Stimulated activated CD4-positive, alpha-beta T cell treated with anti-CD3 and anti-CD28 coated beads, Interleukin-15, amount 100 ng/mL, for 48 hours (primary cell): ENCODE data around the gene ITGB1.
"Not testable (repeated sequence)": the region's sequence is repeated elsewhere in the genome, so short reads cannot be mapped to it uniquely, and the experiment has no call there.

Experiments
- DNase-seq, 2 donors: peaks; one replicate each; pipeline ENCODE4 v3.0.0-alpha.2; 2020; ENCODE audit warnings: low read depth in 2 of 2

ITGB1 gene

GRCh38 chr10:32938554-32939061, 19.4 kb downstream of the ITGB1 start:
- no peak for DNase-seq

- DNase-seq: no peak
These were observed 20.1 kb downstream of the ITGB1 start for GRCh38 chr10:32937911-32938424.

- DNase-seq: no peak
These were observed 25.8 kb downstream of the ITGB1 start for GRCh38 chr10:32932225-32932729.

GRCh38 chr10:32931593-32931992, 26.4 kb downstream of the ITGB1 start:
- DNase-seq: no peak

GRCh38 chr10:32930036-32930435, 28.0 kb downstream of the ITGB1 start:
- DNase-seq: no peak

GRCh38 chr10:32929634-32930033, 28.4 kb downstream of the ITGB1 start:
- no peak for DNase-seq

GRCh38 chr10:32927750-32928149, 30.3 kb downstream of the ITGB1 start:
- no peak for DNase-seq

- no peak for DNase-seq
These were observed 34.2 kb downstream of the ITGB1 start for GRCh38 chr10:32923849-32924248.

- no peak for DNase-seq
These were observed 34.9 kb downstream of the ITGB1 start for GRCh38 chr10:32923134-32923533.

GRCh38 chr10:32922170-32922569, 35.9 kb downstream of the ITGB1 start:
- no peak for DNase-seq

GRCh38 chr10:32917817-32918216, 40.2 kb downstream of the ITGB1 start:
- DNase-seq: not testable (repeated sequence)

GRCh38 chr10:32911285-32912016, 46.6 kb downstream of the ITGB1 start:
- DNase-seq: no peak

- DNase-seq: not testable (repeated sequence)
These were observed 48.1 kb downstream of the ITGB1 start for GRCh38 chr10:32909970-32910369.

GRCh38 chr10:32909456-32909855, 48.6 kb downstream of the ITGB1 start:
- no peak for DNase-seq

GRCh38 chr10:32906595-32906994, 51.4 kb downstream of the ITGB1 start:
- DNase-seq: no peak

GRCh38 chr10:32905466-32905865, 52.6 kb downstream of the ITGB1 start:
- no peak for DNase-seq

GRCh38 chr10:32901815-32902214, 56.2 kb downstream of the ITGB1 start:
- no peak for DNase-seq

GRCh38 chr10:32895200-32895968, 62.6 kb downstream of the ITGB1 start:
- not testable (repeated sequence) for DNase-seq

- no peak for DNase-seq
These were observed 63.9 kb downstream of the ITGB1 start for GRCh38 chr10:32893916-32894664.

GRCh38 chr10:32893434-32893833, 64.6 kb downstream of the ITGB1 start:
- no peak for DNase-seq

GRCh38 chr10:32891261-32891660, 66.8 kb downstream of the ITGB1 start:
- no peak for DNase-seq

- DNase-seq: no peak
These were observed 67.6 kb downstream of the ITGB1 start for GRCh38 chr10:32890444-32890843.
